SK-N-SH (cell line): ENCODE measurements around the gene DNMBP. TPM values are rescaled to one million over a fixed set of nuclear protein-coding genes. Genes with fewer than 3 reads are reported as not detected.
A peak's percentile ranks its signal among the peaks of the same experiment; 100 is the strongest.

Experiments used
- CTCF ChIA-PET: fragments of 300-600, 350-600 bp; formaldehyde crosslinking; extraction: SDS; loops from one replicate; lab custom pipeline; 2021; lab: Yijun Ruan, JAX
- POLR2A ChIA-PET: fragments of 350-600 bp; sonication (Branson Sonifier 250); formaldehyde crosslinking; extraction: SDS; loops from one replicate; lab custom pipeline; 2020; ENCODE audit warnings: antibody characterized with exemption, inconsistent platforms; lab: Yijun Ruan, JAX
- DNase-seq: peaks from one replicate; pipeline ENCODE4 v3.0.0; 2012
- H2AFZ ChIP-seq: fragments of 200-600 bp; sonication (generic); 2 replicates; pipeline ENCODE4 v1.8.1; 2016; ENCODE audit warnings: antibody characterized with exemption, mild to moderate bottlenecking, low read depth
- H3F3A ChIP-seq: fragments of 200-600 bp; sonication (generic); replicated peaks from 2 replicates; pipeline ENCODE3; 2016; ENCODE audit warnings: antibody characterized with exemption, mild to moderate bottlenecking; ENCODE audit not compliant: insufficient read depth
- H3K27ac ChIP-seq, 2 experiments: fragments of 200-500 bp in 1 of 2; fragments of 200-600 bp in 1 of 2; sonication (Bioruptor generic) in 1 of 2; sonication (generic), shearing (Covaris generic) in 1 of 2; 2 replicates each; pipeline versions ENCODE4 v1.5.1 to v1.6.1; 2014 to 2016; ENCODE audit warnings: low read depth in 2 of 2, inconsistent platforms in 1 of 2, low read length in 1 of 2, mild to moderate bottlenecking in 1 of 2, mixed read lengths in 1 of 2
- H3K27me3 ChIP-seq: fragments of 200-600 bp; sonication (generic), shearing (Covaris generic); 2 replicates; pipeline ENCODE4 v1.6.1; 2016; ENCODE audit warnings: mixed run types; ENCODE audit not compliant: insufficient read depth
- H3K36me3 ChIP-seq, 2 experiments: fragments of 200-500 bp in 1 of 2; fragments of 200-600 bp in 1 of 2; sonication (Bioruptor generic) in 1 of 2; sonication (generic) in 1 of 2; replicated peaks in 1 of 2; 2 replicates each; pipeline versions ENCODE3 to v1.5.1; 2014 to 2016; ENCODE audit warnings: low read length in 1 of 2, mild to moderate bottlenecking in 1 of 2; ENCODE audit not compliant: insufficient read depth in 2 of 2, control insufficient read depth in 1 of 2
- H3K4me1 ChIP-seq, 2 experiments: fragments of 200-500 bp in 1 of 2; fragments of 200-600 bp in 1 of 2; sonication (Bioruptor generic) in 1 of 2; sonication (generic), shearing (Covaris generic) in 1 of 2; 2 replicates each; pipeline versions ENCODE4 v1.5.1 to v1.6.1; 2014 to 2016; ENCODE audit warnings: low read depth in 1 of 2, low read length in 1 of 2, mixed run types in 1 of 2; ENCODE audit not compliant: insufficient read depth in 2 of 2, control insufficient read depth in 1 of 2
- H3K4me2 ChIP-seq: fragments of 200-600 bp; sonication (generic), shearing (Covaris generic); 2 replicates; pipeline ENCODE4 v1.6.1; 2017; ENCODE audit warnings: mixed run types
- H3K4me3 ChIP-seq, 2 experiments: fragments of 200-500 bp in 1 of 2; fragments of 200-600 bp in 1 of 2; sonication (Bioruptor generic) in 1 of 2; sonication (generic), shearing (Covaris generic) in 1 of 2; 2 replicates each; pipeline versions ENCODE4 v1.5.1 to v1.8.1; 2014 to 2016; ENCODE audit warnings: low read depth in 2 of 2, inconsistent platforms in 1 of 2, low read length in 1 of 2, mild to moderate bottlenecking in 1 of 2, mixed read lengths in 1 of 2, moderate library complexity in 1 of 2
- H3K79me2 ChIP-seq: fragments of 200-600 bp; sonication (generic); 2 replicates; pipeline ENCODE4 v1.8.1; 2017; ENCODE audit warnings: mild to moderate bottlenecking; ENCODE audit not compliant: insufficient read depth
- H3K9ac ChIP-seq: fragments of 200-600 bp; sonication (generic); 2 replicates; pipeline ENCODE4 v1.6.1; 2017; ENCODE audit warnings: mixed run types
- H3K9me2 ChIP-seq: fragments of 200-600 bp; sonication (generic); 2 replicates; pipeline ENCODE4 v1.6.1; 2017; ENCODE audit warnings: mixed run types
- H3K9me3 ChIP-seq: fragments of 200-600 bp; sonication (generic); 2 replicates; pipeline ENCODE4 v1.6.1; 2017; ENCODE audit warnings: mixed run types, mild to moderate bottlenecking, moderate library complexity
- H4K20me1 ChIP-seq: fragments of 200-600 bp; sonication (generic); 2 replicates; pipeline ENCODE4 v1.6.1; 2017; ENCODE audit warnings: mild to moderate bottlenecking, mixed run types; ENCODE audit not compliant: insufficient read depth
- CTCF ChIP-seq: fragments of 200-600 bp; sonication (generic); IDR thresholded peaks from 2 replicates; pipeline ENCODE4 v1.6.1; 2017; ENCODE audit warnings: antibody characterized with exemption, mild to moderate bottlenecking, moderate library complexity
- EP300 ChIP-seq, 2 experiments: IDR thresholded peaks; 2 replicates each; pipeline versions ENCODE4 v1.4.0 to v1.6.1; 2012; ENCODE audit warnings: borderline replicate concordance in 1 of 2, low read depth in 1 of 2, low read length in 1 of 2
- JUND ChIP-seq: IDR thresholded peaks from 2 replicates; pipeline ENCODE4 v1.4.0; 2012
- MEF2A ChIP-seq: IDR thresholded peaks from 2 replicates; pipeline ENCODE4 v1.4.0; 2012; ENCODE audit warnings: low read depth, borderline replicate concordance
- MXI1 ChIP-seq: IDR thresholded peaks from 2 replicates; pipeline ENCODE4 v1.6.1; 2012; ENCODE audit warnings: mild to moderate bottlenecking, low read depth, low read length, improper control_type of control experiment
- NFIC ChIP-seq: IDR thresholded peaks from 2 replicates; pipeline ENCODE4 v1.4.0; 2012; ENCODE audit warnings: borderline replicate concordance
- PBX3 ChIP-seq: IDR thresholded peaks from 2 replicates; pipeline ENCODE4; 2012
- RAD21 ChIP-seq: IDR thresholded peaks from 2 replicates; pipeline ENCODE4 v1.6.1; 2012; ENCODE audit warnings: mild to moderate bottlenecking, low read length
- SIN3A ChIP-seq: IDR thresholded peaks from 2 replicates; pipeline ENCODE4 v1.6.1; 2012; ENCODE audit warnings: low read depth, mild to moderate bottlenecking, low read length, moderate library complexity, borderline replicate concordance
- SMC3 ChIP-seq: IDR thresholded peaks from 2 replicates; pipeline ENCODE4 v1.6.1; 2012; ENCODE audit warnings: low read depth, low read length, improper control_type of control experiment
- TAF1 ChIP-seq: IDR thresholded peaks from 2 replicates; pipeline ENCODE4 v1.6.1; 2012; ENCODE audit warnings: low read depth, mild to moderate bottlenecking, low read length, moderate library complexity, borderline replicate concordance
- TEAD4 ChIP-seq: IDR thresholded peaks from 2 replicates; pipeline ENCODE4 v1.4.0; 2012; ENCODE audit warnings: mild to moderate bottlenecking, borderline replicate concordance; ENCODE audit not compliant: insufficient read depth
- WGBS: methylation state at CpG from one replicate; pipeline ENCODE4 v1.1.6; 2017; ENCODE audit warnings: low lambda C conversion rate; 5-methylcytosine and 5-hydroxymethylcytosine counted together
- polyA plus RNA-seq, 3 experiments: library from polyadenylated mRNA; depleted of rRNA; stranded (reverse); fragments of >200 nt; gene quantifications; 2 replicates each; pipeline ENCODE4 v1.2.3, GENCODE V29; 2012
- TF ChIP-seq, protein P1 (sequence below): IDR thresholded peaks from 2 replicates; pipeline ENCODE4 v1.6.1; 2012; ENCODE audit warnings: mild to moderate bottlenecking, low read depth, low read length, moderate library complexity
- TF ChIP-seq, protein P2 (sequence below): fragments of 150-350 bp; IDR thresholded peaks from 2 replicates; pipeline ENCODE4 v1.6.1; 2016; ENCODE audit warnings: mild to moderate bottlenecking, low read depth, low read length

DNMBP gene
- polyA plus RNA-seq, 1 of the 3 experiments (the other 2 are of a cell fraction): 40.2 TPM

DNA sequence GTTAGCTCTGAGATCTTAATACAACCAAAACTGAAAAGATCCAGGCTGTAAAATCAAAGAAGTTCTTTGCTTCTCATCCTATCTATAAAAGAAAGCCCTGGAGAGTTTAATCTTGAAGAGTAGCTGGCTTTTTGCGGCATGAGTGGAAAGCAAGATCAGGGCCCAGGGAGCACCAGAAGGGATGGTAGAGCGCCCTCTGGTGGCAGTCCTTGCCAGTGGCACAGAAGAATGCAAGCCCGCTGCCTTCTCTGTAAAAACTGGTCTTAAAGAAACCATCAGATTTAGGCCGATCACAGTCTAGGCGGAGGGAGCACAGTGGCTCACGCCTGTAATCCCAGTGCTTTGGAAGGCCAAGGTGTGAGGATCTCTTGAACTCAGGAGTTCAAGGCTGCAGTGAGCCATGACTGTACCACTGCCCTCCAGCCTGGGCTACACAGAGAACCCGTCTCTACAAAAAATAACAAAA, 36.3 kb upstream of the DNMBP start:
- Histone ChIP-seq H3K36me3 (no peaks in the 10 kb centered on the region), H3F3A (peaks cover 6% of the 10 kb centered on the region), H3K9me3 (no peaks in the 10 kb centered on the region), H4K20me1 (no peaks in the 10 kb centered on the region), H3K79me2 (no peaks in the 10 kb centered on the region), H3K4me1 (peaks cover 0 to 12% of the 10 kb centered on the region in 2 experiments; a peak in 2 of 4 replicates), H3K9ac (no peak overlapping the region), H3K27me3 (no peaks in the 10 kb centered on the region), H2AFZ (peak overlapping the region; percentile 80), H3K27ac (peak overlapping the region in 1 of 2 experiments; percentile 41; a peak in 1 of 4 replicates), H3K9me2 (no peaks in the 10 kb centered on the region), H3K4me2 (no peak overlapping the region; the same call in 1 of the 2 replicates), H3K4me3 (no peak overlapping the region; a peak in 1 of 4 replicates)
- ChIA-PET POLR2A (no interaction called here), CTCF (interaction anchor here (0.6 to 7.4 kb wide), 67 partner anchors 8 to 610 kb away, joined by 3 to 122 read pairs (median 4); partner anchors contain the start of gene DNMBP)
- 19% methylated on average over 7 of the region's 7 CpGs for WGBS
- DNase-seq: peak; percentile 74
- TF ChIP-seq TEAD4 (no peak), SIN3A (no peak), RAD21 (peak; percentile 87), PBX3 (no peak), CTCF (peak; percentile 97), JUND (no peak), MEF2A (no peak), MXI1 (no peak), SMC3 (peak; percentile 96), EP300 (IDR thresholded peaks at IDR 0.05; ENCODE audit: borderline replicate concordance in 1 of 2, low read depth in 1 of 2, low read length in 1 of 2) (no peak), NFIC (no peak), TAF1 (no peak)
- TF ChIP-seq, protein P1, sequence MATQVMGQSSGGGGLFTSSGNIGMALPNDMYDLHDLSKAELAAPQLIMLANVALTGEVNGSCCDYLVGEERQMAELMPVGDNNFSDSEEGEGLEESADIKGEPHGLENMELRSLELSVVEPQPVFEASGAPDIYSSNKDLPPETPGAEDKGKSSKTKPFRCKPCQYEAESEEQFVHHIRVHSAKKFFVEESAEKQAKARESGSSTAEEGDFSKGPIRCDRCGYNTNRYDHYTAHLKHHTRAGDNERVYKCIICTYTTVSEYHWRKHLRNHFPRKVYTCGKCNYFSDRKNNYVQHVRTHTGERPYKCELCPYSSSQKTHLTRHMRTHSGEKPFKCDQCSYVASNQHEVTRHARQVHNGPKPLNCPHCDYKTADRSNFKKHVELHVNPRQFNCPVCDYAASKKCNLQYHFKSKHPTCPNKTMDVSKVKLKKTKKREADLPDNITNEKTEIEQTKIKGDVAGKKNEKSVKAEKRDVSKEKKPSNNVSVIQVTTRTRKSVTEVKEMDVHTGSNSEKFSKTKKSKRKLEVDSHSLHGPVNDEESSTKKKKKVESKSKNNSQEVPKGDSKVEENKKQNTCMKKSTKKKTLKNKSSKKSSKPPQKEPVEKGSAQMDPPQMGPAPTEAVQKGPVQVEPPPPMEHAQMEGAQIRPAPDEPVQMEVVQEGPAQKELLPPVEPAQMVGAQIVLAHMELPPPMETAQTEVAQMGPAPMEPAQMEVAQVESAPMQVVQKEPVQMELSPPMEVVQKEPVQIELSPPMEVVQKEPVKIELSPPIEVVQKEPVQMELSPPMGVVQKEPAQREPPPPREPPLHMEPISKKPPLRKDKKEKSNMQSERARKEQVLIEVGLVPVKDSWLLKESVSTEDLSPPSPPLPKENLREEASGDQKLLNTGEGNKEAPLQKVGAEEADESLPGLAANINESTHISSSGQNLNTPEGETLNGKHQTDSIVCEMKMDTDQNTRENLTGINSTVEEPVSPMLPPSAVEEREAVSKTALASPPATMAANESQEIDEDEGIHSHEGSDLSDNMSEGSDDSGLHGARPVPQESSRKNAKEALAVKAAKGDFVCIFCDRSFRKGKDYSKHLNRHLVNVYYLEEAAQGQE: no peak
- TF ChIP-seq, protein P2, sequence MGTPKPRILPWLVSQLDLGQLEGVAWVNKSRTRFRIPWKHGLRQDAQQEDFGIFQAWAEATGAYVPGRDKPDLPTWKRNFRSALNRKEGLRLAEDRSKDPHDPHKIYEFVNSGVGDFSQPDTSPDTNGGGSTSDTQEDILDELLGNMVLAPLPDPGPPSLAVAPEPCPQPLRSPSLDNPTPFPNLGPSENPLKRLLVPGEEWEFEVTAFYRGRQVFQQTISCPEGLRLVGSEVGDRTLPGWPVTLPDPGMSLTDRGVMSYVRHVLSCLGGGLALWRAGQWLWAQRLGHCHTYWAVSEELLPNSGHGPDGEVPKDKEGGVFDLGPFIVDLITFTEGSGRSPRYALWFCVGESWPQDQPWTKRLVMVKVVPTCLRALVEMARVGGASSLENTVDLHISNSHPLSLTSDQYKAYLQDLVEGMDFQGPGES: no peak
